Measurements from ENCODE around the gene TNRC6C.
"Not testable (repeated sequence)": the region's sequence is repeated elsewhere in the genome, so short reads cannot be mapped to it uniquely, and the experiment has no call there.

The TNRC6C gene

GRCh38 chr17:78114831-78115723 lies 156.6 kb downstream of the TNRC6C start:
- no peak for ATAC-seq

- not testable (repeated sequence) for ATAC-seq
These were observed 157.3 kb downstream of the TNRC6C start for GRCh38 chr17:78115803-78116202.

GRCh38 chr17:78116411-78116810 lies 157.9 kb downstream of the TNRC6C start:
- no peak for ATAC-seq

GRCh38 chr17:78117027-78117981 lies 158.8 kb downstream of the TNRC6C start:
- ATAC-seq = no peak

- ATAC-seq = no peak
These were observed 160.3 kb downstream of the TNRC6C start for GRCh38 chr17:78118801-78119241.

- ATAC-seq = no peak
These were observed 162.0 kb downstream of the TNRC6C start for GRCh38 chr17:78120537-78120936.

- peak; percentile 51 to 60 for ATAC-seq
These were observed 162.7 kb downstream of the TNRC6C start for GRCh38 chr17:78120971-78121800.

GRCh38 chr17:78121801-78122215 lies 163.3 kb downstream of the TNRC6C start:
- peak in 1 of 2 donors; percentile 8 for ATAC-seq

- no peak for ATAC-seq
These were observed 163.9 kb downstream of the TNRC6C start for GRCh38 chr17:78122216-78122930.

- no peak for ATAC-seq
These were observed 164.4 kb downstream of the TNRC6C start for GRCh38 chr17:78122931-78123249.

- ATAC-seq = no peak
These were observed 164.9 kb downstream of the TNRC6C start for GRCh38 chr17:78123258-78123929.

GRCh38 chr17:78124081-78124835 lies 165.8 kb downstream of the TNRC6C start:
- no peak for ATAC-seq

- no peak for ATAC-seq
These were observed 166.3 kb downstream of the TNRC6C start for GRCh38 chr17:78124836-78125137.

GRCh38 chr17:78125138-78125913 lies 166.8 kb downstream of the TNRC6C start:
- ATAC-seq = no peak

- ATAC-seq = no peak
These were observed 167.7 kb downstream of the TNRC6C start for GRCh38 chr17:78125976-78126894.

GRCh38 chr17:78126895-78127238 lies 168.4 kb downstream of the TNRC6C start:
- no peak for ATAC-seq

- ATAC-seq = peak; percentile 26 to 37
These were observed 168.9 kb downstream of the TNRC6C start for GRCh38 chr17:78127239-78127887.

- ATAC-seq = no peak
These were observed 169.5 kb downstream of the TNRC6C start for GRCh38 chr17:78127888-78128550.

Data from activated CD4-positive, CD25-positive, alpha-beta regulatory T cell treated with anti-CD3 and anti-CD28 coated beads, Interleukin-2, amount 50 U/mL, for 24 hours (primary cell).